ENCODE results near the gene MAP3K9.

The MAP3K9 gene

DNA sequence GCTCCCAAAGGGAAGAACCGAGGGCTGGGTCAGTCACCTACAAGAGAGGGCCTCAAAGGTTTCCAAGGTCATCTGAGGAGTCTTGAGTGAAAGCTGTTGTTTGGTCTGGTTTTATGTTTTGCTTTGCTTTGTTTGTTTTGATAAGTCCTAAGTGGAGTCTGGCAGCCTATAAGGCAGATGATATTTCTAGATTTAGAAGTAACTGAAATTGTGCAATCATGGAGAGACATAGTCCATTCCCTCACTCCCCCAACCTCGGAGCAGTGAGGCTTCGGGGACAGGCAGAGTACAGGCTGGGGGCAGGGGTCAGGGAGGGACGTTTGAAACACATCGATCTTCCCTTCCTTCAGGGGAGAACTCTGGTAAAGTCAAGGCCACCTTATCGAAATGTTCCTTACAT, 125.3 kb downstream of the MAP3K9 start:
- DNase-seq (ENCODE audit: insufficient read length, low spot score) (no peak), FAIRE-seq (no peak)
- TF ChIP-seq, protein P1, sequence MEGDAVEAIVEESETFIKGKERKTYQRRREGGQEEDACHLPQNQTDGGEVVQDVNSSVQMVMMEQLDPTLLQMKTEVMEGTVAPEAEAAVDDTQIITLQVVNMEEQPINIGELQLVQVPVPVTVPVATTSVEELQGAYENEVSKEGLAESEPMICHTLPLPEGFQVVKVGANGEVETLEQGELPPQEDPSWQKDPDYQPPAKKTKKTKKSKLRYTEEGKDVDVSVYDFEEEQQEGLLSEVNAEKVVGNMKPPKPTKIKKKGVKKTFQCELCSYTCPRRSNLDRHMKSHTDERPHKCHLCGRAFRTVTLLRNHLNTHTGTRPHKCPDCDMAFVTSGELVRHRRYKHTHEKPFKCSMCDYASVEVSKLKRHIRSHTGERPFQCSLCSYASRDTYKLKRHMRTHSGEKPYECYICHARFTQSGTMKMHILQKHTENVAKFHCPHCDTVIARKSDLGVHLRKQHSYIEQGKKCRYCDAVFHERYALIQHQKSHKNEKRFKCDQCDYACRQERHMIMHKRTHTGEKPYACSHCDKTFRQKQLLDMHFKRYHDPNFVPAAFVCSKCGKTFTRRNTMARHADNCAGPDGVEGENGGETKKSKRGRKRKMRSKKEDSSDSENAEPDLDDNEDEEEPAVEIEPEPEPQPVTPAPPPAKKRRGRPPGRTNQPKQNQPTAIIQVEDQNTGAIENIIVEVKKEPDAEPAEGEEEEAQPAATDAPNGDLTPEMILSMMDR (IDR thresholded peaks at IDR 0.05; ENCODE audit: insufficient read depth, missing control alignments), result no peak

DNA sequence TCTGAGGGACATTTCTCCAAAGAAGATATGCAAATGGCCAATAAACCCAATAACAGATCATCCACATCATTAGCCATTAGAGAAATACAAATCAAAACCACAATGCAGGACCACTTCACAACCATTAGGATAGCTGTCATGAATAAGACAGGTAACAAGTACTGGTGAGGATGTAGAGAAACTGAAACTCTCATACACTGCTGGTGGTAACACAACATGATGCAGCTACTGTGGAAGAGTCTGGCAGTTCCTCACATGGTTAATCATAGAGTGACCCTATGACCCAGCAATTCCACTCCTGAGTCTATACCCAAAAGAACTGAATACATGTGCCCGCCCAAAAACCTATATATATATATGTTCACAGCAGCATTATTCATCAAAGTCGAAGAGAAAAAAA, 128.6 kb downstream of the MAP3K9 start:
- TF ChIP-seq, protein P1 (IDR thresholded peaks at IDR 0.05; ENCODE audit: insufficient read depth, missing control alignments), result no peak
- DNase-seq (ENCODE audit: insufficient read length, low spot score) (no peak), FAIRE-seq (no peak)

DNA sequence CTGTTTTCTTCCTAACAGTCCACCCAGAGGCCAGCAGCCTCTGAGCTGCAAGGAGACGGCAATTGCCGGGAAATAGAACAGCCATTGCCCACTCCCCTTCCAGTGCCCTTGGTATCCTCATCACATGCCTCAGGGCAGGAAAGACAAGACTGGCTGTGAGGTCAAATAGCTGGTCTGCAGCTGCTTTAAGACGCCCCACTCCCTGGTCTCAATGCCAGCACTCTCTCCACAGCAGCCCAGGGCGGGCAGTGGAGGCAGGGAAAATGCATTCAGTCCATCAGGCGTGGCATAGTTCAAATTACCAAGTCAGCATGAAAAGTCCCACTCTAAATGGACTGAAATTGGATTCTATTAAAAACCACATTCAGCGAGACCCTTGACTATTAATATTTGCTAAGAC, 132.0 kb downstream of the MAP3K9 start:
- FAIRE-seq (no peak), DNase-seq (ENCODE audit: insufficient read length, low spot score) (no peak)
- TF ChIP-seq, protein P1 (IDR thresholded peaks at IDR 0.05; ENCODE audit: insufficient read depth, missing control alignments), result no peak

Measured in D721Med (cell line).